GM19455 (cell line): ENCODE measurements around the gene NID1.
"Not testable (repeated sequence)": the region's sequence is repeated elsewhere in the genome, so short reads cannot be mapped to it uniquely, and the experiment has no call there.

ENCODE experiments used
- ATAC-seq: cut with Tn5 transposase; IDR thresholded peaks from one replicate; pipeline ENCODE4 v1.9.1; 2021; ENCODE audit not compliant: unreplicated experiment

NID1 gene

DNA sequence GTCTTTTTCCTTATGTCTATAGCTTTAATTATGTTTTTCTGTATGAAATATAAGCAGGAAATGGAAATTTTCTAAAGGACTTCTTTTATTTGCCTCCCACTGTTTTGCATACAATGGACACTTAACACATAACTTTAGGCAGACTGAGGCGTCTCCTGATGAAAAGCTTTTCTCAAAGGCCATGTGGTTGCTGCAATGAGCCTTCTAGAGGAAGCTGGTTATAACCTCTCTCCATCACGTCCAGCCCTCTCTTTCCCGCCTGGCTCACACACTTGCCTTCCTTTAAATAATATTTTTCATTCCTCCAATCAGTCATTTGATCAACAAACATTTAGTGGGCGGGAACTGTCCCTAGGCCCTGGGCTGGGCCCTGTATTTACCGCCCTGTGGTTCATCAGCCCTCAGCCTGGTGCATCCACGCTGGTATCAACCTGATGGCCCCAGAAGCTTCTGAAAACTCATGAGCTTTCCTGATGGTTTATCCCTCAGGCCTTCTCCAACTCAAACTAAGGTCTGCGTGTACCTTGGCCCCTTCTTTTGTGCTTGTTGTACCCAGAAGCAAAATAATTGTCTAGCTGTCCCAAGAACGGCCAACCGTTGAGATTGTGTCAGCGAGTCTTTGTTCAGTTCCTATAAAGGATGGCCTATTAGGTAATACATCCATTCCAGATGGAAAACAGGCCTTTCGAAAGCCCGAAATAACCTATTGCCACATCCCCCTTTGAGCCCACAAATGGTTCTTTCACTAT lies 122.8 kb downstream of the NID1 start:
- no peak for ATAC-seq

DNA sequence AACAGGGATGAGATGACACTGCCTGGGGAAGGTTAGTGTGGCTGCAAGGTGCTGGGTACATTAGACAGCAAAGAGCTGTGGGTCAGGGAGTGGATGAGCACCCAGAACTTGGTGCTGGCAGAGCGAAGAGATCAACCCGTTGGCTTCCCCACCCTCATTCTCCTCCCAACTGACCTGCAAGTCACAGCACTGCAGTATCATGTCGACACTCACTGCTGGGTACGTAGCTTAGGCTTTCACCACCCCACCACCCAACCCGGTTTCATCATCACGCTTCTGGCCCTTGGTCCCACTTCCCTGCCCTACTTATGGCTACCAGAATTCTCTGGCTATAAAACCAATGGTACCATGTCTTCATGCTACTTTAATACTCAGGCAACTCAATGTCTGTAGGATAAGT lies 124.6 kb downstream of the NID1 start:
- no peak for ATAC-seq

DNA sequence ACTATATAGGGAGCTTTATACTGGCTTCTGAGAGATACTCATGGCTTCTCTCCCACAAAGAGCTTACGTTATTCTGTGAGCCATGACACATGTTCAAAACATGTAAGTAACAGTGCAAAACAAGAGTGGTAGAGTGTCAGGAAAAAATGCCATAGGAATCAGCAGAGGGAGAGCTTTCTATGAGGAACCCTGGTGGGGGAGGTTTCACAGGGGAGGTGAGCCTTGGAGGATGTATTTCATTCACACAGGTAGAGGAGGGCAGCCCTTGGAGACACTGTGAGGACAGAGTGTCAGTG lies 125.5 kb downstream of the NID1 start:
- no peak for ATAC-seq

DNA sequence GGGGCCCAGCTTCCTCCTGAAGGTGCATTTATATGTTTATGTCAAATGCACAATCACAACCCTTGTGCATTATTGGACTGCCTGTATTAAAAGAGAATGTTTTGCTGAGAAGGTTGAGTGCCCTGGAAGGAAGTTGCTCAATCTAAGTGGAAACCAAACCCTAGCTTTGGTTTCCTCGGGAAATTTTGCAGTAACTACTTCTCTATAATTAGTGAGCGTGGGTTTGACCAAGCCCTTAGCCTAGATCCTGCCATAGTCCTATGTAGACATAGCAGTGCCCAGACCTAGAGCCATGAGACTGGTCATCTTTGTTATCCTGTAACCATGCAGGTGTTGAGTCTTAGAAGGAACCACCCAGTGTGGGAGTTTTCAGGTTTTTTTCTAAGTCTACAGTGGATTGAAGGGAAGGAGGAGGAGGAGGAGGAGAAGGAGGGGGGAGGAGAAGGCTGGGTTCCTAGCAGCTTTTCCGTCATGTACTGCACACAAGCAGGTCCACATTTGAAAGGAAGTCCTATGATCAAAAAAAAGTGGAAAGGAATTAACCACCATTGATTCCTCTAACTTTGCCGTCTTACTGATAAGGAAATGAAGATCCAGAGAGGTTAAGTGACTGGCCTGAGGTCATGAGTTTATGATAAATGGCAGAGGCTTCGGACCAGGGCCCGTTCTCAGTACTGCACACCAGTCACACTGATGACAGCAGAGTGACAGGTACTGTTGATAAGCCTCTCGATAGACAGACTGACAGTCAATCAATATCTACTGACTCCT lies 126.0 kb downstream of the NID1 start:
- no peak for ATAC-seq

DNA sequence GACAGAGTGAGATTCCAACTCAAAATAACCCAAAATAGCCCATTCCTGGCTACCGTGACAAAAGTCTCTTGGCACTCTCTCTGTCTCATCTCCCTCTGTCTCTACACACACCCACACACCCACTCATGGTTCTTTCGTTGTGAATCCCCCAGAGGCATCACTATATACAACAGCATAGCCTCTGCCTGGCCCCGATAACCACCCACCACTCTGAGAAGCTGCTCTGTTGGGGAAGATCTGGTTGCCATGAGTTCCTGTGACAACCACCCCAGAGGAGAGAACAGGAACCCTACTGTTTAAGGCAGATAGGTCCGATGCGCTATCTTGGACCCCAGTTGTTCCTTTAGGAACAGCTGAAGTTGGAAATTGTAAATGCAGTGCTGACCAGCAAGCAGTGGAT lies 127.8 kb downstream of the NID1 start:
- ATAC-seq = no peak

DNA sequence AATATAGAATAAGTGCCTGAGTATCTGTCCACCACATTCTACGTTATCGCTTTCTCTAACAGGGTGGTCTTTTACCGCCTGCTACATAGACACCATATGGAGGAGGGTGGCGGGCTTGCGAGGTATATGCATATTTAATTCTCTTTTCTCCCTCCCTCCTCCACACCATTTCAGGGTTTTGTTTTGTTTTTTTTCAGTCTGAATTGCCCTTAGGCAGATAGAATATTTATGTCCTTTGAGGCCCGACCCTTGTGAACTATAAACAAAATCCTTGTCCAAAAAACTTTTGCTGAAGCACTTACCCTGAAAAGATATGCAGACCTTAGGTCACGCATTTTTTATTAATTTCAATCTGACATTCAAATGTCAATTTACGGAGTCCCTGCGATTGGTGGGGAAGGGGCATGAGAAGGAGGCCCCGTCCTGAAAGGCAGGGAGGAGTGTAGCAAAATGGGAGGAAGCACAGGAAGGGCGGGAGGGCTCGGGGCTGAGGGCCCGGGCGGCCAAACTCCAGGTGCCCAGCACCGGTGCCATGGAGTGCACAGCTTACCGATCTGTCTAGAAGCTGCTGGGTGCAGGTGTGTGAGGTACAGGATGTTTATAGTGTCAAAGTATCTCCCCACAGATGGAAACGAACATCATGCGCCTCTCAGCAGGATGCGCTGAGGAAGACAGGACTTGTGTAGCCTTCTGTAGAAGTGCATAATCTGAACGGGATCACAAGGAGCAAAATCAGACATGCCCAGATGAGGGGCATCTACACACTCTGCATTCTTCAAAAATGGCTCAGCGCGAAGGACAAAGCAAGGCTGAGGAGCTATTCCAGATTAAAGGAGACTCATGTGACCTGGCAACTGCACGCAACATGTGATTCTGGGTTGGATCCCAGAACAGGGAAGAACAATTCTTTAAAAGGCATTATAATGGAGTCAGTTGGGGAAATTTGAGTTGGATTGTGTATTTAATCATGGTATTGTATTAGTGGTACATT lies 129.4 kb downstream of the NID1 start:
- no peak for ATAC-seq

DNA sequence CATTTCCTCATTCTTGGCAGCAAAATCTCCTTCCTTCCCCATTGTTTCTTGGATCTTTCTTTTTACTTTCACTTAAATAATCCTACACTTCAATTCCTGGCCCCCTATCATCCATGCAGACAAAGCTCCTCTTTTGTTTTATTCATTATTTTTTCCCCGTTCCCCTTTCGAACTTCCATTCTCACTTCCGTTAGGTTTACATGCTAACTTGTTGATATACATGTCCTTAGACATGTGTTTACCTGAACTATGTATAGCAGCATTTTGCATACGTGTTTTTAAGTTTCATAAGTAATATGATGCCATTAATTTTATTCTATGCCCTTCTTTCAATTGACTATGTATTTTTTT lies 131.1 kb downstream of the NID1 start:
- no peak for ATAC-seq

DNA sequence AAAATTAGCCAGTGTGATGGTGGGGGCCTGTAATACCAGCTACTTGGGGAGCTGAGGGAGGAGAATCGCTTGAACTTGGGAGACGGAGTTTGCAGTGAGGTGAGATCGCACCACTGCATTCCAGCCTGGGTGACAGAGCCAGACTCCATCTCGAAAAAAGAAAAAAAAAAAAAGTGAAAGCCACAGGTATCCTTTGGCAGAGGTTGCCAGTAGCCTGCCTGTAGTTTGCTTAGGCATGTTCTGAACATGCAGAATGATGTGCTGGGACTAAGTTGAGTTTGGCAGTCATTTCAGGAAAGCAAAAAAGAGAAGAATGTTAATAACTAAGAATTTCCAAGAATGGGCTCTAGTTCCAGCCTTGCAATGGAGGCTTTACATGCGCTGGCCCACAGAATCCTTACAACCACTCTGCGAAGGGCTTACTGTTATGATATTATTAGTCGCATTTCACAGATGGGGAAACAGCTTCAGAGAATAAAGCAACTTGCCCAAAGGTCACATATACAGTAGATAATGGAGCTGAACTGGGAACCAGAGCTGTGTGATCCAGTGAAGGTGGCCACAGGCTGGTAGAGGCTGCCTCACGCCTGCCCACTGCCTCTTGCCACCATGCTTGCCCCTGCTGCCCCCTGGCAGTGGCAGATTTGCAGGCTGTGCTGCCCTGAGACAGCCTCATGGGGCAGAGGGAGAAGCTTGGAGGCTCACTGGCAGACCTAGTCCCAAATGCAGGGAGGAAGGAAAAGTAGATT lies 131.7 kb downstream of the NID1 start:
- no peak for ATAC-seq

DNA sequence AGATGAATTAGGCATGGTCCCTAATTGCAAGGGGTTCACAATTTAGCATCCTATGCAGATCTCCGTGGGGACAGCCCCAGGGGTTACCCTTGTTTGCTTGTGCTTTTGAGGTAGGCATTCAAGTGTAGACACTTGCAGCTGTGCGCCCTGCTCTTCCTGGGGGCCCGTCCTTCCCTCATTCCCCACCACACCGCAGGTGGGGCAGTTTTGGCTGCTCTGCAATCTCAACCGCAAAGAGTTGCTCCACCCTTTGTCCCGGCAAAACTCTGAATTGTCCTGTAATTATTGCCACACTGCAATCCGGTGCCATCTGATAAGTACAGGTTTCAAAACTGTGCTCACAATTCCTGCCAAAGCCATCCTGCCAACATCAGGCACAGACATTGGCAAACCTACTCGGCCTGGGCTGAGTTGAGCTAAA lies 132.8 kb downstream of the NID1 start:
- no peak for ATAC-seq

DNA sequence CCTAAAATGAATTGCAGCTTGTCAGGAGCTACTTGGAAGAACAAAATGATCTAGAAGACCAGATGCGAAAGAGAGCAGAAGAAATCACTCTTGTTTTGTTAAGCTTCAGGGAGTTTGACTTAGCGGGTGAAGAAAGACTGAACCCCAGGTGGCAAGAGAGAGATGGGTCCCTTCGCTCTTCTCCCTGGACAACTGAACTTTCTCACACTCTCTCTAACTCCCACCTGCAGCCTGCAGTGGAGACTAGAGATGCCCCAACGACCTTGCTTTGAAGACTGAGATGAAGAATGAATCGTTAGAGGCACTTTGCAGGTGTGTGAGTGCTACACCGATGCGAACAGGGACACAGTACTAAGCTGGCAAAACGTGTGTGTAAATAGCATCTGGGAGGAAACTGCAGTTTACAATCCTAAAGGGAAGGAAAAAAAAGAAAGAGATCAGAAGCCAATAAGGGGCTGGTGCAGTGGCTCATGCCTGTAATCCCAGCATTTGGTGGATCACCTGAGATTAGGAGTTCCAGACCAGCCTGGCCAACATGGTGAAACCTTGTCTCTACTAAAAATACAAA lies 133.6 kb downstream of the NID1 start:
- ATAC-seq = no peak

DNA sequence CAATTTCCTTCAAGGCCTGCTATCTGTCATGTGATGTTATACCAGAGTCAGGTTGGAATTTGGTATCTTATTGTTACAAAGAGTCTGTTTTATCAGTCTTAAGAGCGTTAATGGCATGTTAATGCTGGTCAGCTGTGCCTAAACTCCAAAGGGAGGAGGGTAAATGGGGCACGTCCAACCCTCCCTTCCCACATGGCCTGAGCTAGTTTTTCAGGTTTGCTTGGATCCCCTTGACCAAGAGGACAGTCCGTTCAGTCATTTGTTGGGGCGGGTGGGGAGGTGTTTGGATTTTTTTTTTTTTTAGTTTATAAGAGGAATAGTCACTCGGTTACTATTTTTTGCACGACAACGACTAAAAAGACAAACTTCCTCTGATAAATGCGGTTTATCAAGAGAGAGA lies 134.3 kb downstream of the NID1 start:
- ATAC-seq = no peak

DNA sequence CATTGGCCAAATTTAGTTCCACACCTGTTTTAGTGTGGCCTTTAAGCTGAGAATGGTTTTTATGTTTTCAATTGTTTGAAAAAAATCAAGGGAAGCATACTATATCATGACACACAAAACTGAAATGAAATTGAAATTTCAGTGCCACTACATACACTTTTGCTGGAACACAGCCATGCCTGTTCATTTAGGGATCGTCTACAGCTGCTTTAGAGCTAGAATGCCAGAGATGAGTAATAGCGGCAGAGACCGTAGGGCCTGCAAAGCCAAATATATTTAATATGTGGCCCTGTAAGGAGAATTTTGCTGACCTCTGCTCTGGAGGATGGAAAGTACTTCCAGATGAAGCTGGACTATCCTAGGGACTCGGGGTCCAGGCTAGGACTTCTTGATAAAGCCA lies 135.7 kb downstream of the NID1 start:
- ATAC-seq = no peak

DNA sequence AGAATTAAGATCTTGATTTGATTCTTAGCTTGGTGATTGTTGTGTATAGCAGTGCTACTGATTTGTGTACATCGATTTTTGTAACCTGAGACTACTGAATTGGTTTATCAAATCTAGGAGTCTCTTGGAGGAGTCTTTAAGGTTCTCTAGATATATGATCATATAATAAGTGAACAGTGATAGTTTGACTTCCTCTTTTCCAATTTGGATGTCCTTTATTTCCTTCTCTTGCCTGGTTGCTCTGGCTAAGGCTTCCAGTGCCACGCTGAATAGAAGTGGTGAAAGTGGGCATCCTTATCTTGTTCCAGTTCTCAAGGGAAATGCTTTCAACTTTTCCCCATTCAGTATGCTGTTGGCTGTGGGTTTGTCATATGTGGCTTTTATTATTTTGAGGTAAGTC lies 136.7 kb downstream of the NID1 start:
- ATAC-seq = no peak

DNA sequence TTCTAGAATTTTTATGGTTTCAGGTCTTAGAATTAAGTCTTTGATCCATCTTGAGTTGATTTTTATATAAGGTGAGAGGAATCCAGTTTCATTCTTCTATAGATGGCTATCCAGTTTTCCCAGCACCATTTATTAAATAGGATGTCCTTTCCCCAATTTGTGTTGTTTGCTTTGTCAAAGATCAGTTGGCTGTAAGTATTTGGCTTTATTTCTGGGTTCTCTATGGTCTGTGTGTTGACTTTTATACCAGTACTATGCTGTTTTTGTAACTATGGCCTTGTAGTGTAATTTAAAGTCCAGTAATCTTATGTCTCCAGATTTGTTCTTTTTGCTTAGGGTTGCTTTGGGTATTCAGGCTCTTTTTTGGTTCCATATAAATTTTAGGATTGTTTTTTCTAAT lies 137.3 kb downstream of the NID1 start:
- not testable (repeated sequence) for ATAC-seq
